Right cardiac atrium (tissue), 5 donors: ENCODE measurements around the gene DLG4. TPM values are rescaled to one million over a fixed set of nuclear protein-coding genes. Genes with fewer than 3 reads are reported as not detected.

ENCODE experiments used
- ATAC-seq, 2 donors: fragments of 200-7000 bp; cut with Tn5 transposase; one replicate each; pipeline versions ENCODE4 v1.8.0 to v1.9.1; 2020; ENCODE audit warnings: moderate library complexity in 2 of 2, mild to moderate bottlenecking in 1 of 2
- DNase-seq, 3 donors: peaks; one replicate each; pipeline ENCODE4 v3.0.0-alpha.2; 2020
- H3K27ac ChIP-seq: one replicate; pipeline ENCODE4 v1.5.1; 2013; ENCODE audit warnings: mild to moderate bottlenecking, low read length, control low read depth, moderate library complexity
- H3K27me3 ChIP-seq: one replicate; pipeline ENCODE4 v1.6.1; 2013; ENCODE audit not compliant: control insufficient read depth, insufficient read depth
- H3K4me1 ChIP-seq: one replicate; pipeline ENCODE4 v1.6.1; 2013; ENCODE audit warnings: low read length; ENCODE audit not compliant: control insufficient read depth, insufficient read depth
- H3K4me3 ChIP-seq: one replicate; pipeline ENCODE4 v1.5.1; 2013; ENCODE audit warnings: low read length, control low read depth
- H3K9me3 ChIP-seq: one replicate; pipeline ENCODE4 v1.6.1; 2013; ENCODE audit warnings: low read length; ENCODE audit not compliant: control insufficient read depth
- WGBS: extraction: QIAGEN DNeasy Blood & Tissue Kit; methylation state at CpG from one replicate; pipeline ENCODE4 v1.1.7; 2013; 5-methylcytosine and 5-hydroxymethylcytosine counted together
- intact Hi-C, 4 donors: fragments of 100-400 bp; cut with DNase I; formaldehyde crosslinking; loops; one replicate each; pipeline versions ENCODE4 v1.11.0 to v1.14.0; 2022 to 2023
- long read RNA-seq, 4 donors: library from polyadenylated mRNA; unstranded; transcript quantifications; one replicate each; pipeline ENCODE4 v2.0.0, GENCODE V29; 2020 to 2021
- polyA plus RNA-seq: library from polyadenylated mRNA; stranded (reverse); fragments of 200-250 nt; gene quantifications from one replicate; pipeline ENCODE4 v1.2.3, GENCODE V29; 2013
- total RNA-seq, 4 donors: library from RNA; stranded (reverse); fragmentation: NEBNext Ultra II Directional; extraction: Animal tissue kit (Norgen Biotek cat#: 25700); gene quantifications; one replicate each; pipeline ENCODE4 v1.2.1, GENCODE V29; 2021
- donor health status: healthy with polysubstance abuse.
- donor health status: DM: no; HTN: yes; CAD: no.
- donor health status: DM: no; HTN: no; CAD: no.
- donor health status: DM: no; HTN: yes; CAD: no; lungs with severe emphysema.
- donor health status: DM: yes; HTN: yes; CAD: no.

DLG4 gene
- 10 to 100 TPM; 28.7 to 36.2 (median 31.5) TPM for total RNA-seq
- 23.3 TPM for polyA plus RNA-seq
- long read RNA-seq, donor 1, partial matches to known transcripts: 4 of 12 reads
- long read RNA-seq, donor 1, other reads (novel, unspliced or antisense): 3 of 12 reads
- long read RNA-seq, donor 2, partial matches to known transcripts: 0 of 9 reads
- long read RNA-seq, donor 2, other reads (novel, unspliced or antisense): 8 of 9 reads
- long read RNA-seq, donor 3, partial matches to known transcripts: 1 of 1 reads
- long read RNA-seq, donor 3, other reads (novel, unspliced or antisense): 0 of 1 reads
- long read RNA-seq, donor 4, partial matches to known transcripts: 0 of 7 reads
- long read RNA-seq, donor 4, other reads (novel, unspliced or antisense): 4 of 7 reads

DNA sequence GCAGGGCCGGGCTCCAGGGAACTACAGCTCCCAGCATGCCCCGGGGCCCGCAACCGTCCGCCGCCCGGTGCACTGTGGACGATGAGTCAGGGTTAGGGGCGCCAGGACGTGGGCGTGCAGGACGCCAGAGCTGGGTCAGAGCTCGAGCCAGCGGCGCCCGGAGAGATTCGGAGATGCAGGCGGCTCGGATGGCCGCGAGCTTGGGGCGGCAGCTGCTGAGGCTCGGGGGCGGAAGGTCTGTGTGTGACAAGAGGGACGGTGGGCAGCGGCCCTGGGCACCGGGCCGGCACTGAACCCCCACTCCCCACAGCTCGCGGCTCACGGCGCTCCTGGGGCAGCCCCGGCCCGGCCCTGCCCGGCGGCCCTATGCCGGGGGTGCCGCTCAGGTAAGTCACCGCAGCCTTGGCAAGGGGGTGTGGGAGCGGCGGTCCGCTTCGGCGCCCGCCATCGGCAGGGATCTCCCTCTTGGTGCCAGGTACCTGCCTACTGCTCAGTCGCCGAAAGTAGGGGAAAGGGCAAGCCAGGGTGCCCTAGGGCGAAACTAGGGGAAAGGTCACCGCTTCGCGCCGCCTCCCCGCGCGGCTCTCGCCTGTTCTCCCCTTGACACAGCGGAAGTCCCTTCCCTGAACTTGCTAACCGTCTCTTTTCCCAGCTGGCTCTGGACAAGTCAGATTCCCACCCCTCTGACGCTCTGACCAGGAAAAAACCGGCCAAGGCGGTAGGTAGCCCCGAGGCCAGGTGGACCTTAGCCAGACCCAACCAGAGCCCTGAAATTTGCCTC, at the start of gene DLG4, which contains the start of gene ACADVL:
Gene DLG4, minus strand, starts transcription at position 25 of the 781 bp plus-strand sequence.
Gene ACADVL, plus strand, starts transcription at position 127 of the 781 bp plus-strand sequence. Its CDS starts 47 bp downstream, at position 174.
- intact Hi-C loops: no loop called here
- peak; percentile 97 to 98 (median 97) for DNase-seq
- ATAC-seq: peak; percentile 87 to 88
- peak within 1 kb of the TSS; percentile 78 for H3K4me3 ChIP-seq
- H3K27me3 ChIP-seq: no peaks in the 10 kb centered on the region
- no peaks in the 10 kb centered on the region for H3K9me3 ChIP-seq
- under 1% methylated on average over 63 of the region's 63 CpGs for WGBS
- H3K27ac ChIP-seq: peak within 1 kb of the TSS; percentile 95
- peaks cover 2% of the 10 kb centered on the region for H3K4me1 ChIP-seq

DNA sequence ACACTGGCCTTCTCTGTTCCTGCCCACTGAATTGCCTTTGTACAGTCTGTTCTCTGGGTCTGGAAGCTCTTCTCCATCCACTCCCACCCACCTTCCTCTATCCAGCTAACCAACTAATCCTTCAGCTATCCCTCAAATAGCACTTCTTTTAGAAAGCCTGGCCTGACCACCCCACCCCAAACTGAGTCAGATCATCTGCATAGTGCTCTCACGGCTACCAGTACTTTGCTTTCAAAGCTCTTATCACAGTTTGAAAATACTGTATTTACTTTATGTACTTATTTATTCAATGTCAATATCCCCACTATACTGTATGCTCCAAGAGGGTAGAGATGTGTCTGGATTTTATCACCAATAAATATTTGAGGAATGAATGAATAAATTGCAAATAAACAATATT, 47.1 kb upstream of the DLG4 start:
- no peak for ATAC-seq
- no peak overlapping the region for H3K27ac ChIP-seq
- H3K9me3 ChIP-seq: no peaks in the 10 kb centered on the region
- H3K4me1 ChIP-seq: no peaks in the 10 kb centered on the region
- DNase-seq: no peak
- no peak overlapping the region for H3K4me3 ChIP-seq
- no peaks in the 10 kb centered on the region for H3K27me3 ChIP-seq
- whole genome bisulfite sequencing: 66% methylated on average over 1 of the region's 1 CpG
- intact Hi-C loops: no loop called here

DNA sequence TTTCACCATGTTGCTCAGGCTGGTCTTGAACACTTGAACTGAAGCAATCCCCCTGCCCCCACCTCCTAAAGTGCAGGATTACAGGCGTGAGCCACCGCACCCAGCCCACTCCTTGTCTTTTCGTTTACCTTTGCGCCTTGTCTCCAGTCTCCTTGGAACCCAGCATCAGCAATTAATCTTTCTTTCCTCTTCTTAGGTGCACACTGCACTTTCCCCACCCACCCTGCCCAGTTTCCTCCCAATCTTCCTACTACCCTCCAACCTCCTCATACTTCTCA, 44.1 kb upstream of the DLG4 start:
- Histone ChIP-seq H3K27ac (no peak overlapping the region), H3K4me3 (no peak overlapping the region), H3K9me3 (no peaks in the 10 kb centered on the region), H3K4me1 (no peaks in the 10 kb centered on the region), H3K27me3 (no peaks in the 10 kb centered on the region)
- ATAC-seq (no peak), DNase-seq (no peak)
- intact Hi-C loops: no loop called here
- WGBS: 49% methylated on average over 4 of the region's 4 CpGs

DNA sequence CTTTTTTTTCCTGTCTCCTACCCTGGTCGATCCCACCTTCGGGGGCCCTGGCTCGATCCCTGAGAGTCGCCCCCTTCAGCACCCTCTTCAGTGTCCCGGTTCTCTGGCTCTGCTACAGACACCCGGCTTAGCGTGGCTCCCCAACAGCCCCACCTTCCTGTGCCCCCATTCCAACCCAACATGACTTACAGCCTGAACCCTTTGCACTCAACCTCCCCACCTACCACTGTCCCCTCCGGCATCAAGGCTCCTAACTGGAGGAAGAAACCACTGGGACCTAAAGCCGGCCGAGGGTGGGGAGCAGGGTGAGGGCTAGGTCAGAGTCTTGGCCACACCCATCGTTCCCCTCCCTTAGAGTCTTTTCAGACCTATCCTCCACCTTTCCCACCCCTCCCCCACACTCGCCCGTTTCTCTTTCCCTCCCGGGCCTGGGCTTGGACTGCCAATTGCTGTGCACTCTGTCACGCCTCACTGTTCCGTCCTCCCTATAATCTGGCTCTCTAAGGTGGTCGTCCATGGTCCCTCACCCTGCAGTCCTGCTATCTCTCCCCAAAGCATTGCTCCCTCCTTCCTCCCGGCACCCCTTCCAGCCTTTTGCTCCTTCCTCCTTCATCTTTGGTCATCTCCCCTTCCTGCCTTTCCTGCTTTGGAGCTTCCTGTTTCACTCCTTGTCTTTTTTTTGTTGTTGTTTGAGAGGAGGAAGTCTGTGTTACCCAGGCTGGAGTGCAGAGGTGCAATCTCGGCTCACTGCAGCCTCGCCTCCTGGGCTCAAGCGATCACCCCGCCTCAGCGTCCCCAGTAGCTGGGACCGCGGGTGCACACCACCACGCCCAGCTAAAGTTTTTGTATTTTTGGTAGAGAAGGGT, 43.5 kb upstream of the DLG4 start:
- no peak overlapping the region for H3K4me3 ChIP-seq
- H3K4me1 ChIP-seq: no peaks in the 10 kb centered on the region
- ATAC-seq (peak; percentile 10 to 13), DNase-seq (peak in 2 of 3 donors; percentile 2 to 57)
- WGBS: 7% methylated on average over 26 of the region's 26 CpGs
- intact Hi-C loops: no loop called here
- H3K9me3 ChIP-seq: no peaks in the 10 kb centered on the region
- no peak overlapping the region for H3K27ac ChIP-seq
- no peaks in the 10 kb centered on the region for H3K27me3 ChIP-seq

DNA sequence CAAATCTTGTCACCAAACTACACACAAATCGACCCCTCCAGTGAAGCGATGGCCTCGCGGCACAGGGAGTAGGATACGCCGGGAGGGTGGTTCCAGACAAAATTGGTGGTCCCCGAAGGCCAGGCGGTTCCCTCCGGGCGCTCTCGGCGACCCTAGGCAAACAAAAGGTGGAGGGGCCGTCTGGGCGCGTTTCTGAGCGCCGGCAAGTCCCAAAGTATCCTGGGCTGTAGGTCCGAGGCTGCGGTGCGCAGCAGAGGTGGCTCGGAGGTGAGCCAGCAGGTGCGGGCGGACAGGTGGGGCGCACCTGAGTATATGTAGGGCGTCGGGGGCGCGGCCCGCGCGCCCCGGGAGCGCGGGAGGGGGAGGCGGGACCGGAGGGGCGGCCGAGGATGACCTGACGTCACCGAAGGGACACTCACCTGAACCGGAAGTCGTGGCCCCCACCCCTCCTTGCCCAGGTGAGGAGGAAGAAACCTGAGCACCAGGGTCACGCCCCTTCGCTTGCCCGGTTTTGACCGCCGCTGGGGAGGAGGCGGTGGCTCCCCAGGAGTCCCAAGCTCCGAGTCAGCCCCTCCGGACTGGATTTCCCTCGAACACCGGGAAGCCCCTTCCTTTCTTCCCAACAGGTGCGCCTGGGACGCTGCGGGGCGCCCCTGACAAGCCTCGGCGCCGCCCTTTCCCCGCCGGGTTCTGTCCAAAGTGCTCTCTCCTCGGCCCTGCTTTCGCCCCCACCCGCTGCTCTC, 42.7 kb upstream of the DLG4 start, which contains the start of gene CLDN7:
Gene CLDN7, minus strand, starts transcription at position 287 of the 743 bp plus-strand sequence. CDS start 435 bp downstream, outside the sequence.
- no peak within 1 kb of the TSS for H3K27ac ChIP-seq
- peak within 1 kb of the TSS; percentile 36 for H3K4me3 ChIP-seq
- ATAC-seq: peak in 1 of 2 donors; percentile 25
- intact Hi-C loops: no loop called here
- no peaks in the 10 kb centered on the region for H3K27me3 ChIP-seq
- DNase-seq: no peak
- 7% methylated on average over 64 of the region's 64 CpGs for WGBS
- no peaks in the 10 kb centered on the region for H3K9me3 ChIP-seq
- H3K4me1 ChIP-seq: no peaks in the 10 kb centered on the region

DNA sequence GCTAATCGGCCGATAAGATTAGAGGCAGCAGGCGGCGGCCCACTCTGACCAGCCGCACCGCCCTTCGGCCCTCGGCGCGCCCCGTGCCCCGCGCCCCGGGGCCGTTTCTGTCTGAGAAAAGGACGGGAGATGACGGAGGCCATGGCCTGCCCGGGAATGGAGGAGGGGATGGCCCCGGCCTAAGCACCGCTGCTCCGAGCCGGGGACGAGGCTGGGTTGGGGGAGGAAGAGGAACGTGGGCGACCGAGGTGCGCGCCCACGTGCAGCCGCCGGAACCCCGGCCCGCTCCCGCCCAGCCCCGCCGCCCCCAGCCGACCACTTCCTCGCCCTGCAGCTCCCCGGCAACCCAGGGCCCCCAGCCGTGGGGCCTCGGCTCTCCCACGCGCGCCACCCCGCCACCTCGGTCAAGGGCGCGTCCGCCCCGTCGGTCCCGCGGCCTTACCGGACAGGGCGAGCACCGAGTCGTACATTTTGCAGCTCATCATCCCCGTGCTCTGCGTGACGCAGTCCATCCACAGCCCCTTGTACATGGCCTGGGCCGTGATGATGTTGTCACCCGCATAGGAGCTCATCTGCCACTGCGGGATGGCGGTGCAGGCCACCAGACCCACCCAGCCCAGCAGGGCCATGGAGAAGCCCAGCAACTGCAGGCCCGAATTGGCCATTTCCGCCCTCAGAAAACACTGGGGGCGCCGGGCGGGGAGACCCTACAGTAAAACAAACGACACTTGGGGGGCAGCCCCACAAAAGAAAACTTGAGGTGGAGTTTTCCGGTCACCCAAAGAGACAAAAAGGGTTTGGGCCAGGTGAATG, 41.9 kb upstream of the DLG4 start:
- no peaks in the 10 kb centered on the region for H3K9me3 ChIP-seq
- intact Hi-C loops: no loop called here
- DNase-seq (peak in 2 of 3 donors; percentile 58 to 64), ATAC-seq (peak; percentile 11 to 22)
- 7% methylated on average over 71 of the region's 71 CpGs for WGBS
- H3K4me3 ChIP-seq: peak overlapping the region; percentile 36
- H3K27ac ChIP-seq: no peak overlapping the region
- H3K27me3 ChIP-seq: no peaks in the 10 kb centered on the region
- H3K4me1 ChIP-seq: no peaks in the 10 kb centered on the region

DNA sequence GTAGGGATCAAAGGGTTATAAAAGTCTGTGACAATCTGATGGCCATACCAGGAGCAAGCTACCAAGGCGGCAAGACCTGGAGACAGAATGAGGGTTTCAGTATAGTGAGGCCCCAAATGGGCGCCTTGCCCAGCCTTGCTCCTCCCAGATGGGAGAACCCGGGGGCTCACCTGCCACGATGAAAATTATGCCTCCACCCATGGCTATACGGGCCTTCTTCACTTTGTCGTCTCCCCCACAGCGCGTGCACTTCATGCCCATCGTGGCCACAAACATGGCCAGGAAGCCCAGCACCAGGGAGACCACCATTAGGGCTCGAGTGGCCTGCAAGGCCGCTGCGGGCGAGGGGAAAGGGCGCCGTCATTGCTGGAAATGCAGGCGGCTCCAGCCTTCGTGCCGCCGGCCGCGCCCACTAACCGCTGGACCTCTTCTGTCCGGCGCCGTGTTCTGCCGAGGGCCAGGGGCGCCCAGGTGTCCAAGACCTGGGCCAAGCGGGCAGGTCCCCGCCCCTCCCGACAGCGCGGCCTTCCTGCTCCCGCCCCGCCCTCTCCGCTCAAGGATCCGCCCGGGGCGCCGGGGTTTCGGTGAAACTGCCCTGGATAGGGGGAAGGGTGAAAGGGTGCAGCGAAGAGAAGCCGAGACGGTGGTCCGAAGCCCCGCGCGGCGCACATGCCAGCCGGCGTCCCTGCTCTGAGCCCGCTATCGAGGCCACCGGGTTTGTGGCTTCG, 41.2 kb upstream of the DLG4 start:
- WGBS: 8% methylated on average over 54 of the region's 54 CpGs
- Histone ChIP-seq H3K27me3 (no peaks in the 10 kb centered on the region), H3K27ac (no peak overlapping the region), H3K4me1 (no peaks in the 10 kb centered on the region), H3K9me3 (no peaks in the 10 kb centered on the region), H3K4me3 (peak overlapping the region; percentile 36)
- intact Hi-C loops: no loop called here
- DNase-seq: peak; percentile 39 to 78 (median 73)
- ATAC-seq: peak; percentile 52 to 59

DNA sequence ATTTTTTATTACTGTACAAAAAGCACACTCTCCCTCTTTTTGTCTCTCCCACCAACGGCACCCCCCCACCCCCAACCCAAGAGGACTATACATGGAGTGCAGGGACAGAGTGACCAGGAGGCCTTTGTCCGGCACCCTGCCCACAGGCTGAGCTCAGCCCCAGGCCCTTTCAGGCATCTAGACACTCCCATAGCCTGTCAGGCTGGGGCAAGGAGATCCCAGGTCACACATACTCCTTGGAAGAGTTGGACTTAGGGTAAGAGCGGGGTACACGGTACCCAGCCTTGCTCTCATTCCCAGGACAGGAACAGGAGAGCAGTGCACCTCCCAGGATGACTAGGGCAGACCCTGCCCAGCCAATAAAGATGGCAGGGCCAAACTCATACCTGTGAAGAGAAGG, 40.5 kb upstream of the DLG4 start:
- no peak overlapping the region for H3K4me3 ChIP-seq
- no peaks in the 10 kb centered on the region for H3K9me3 ChIP-seq
- intact Hi-C loops: no loop called here
- ATAC-seq (peak in 1 of 2 donors; percentile 6), DNase-seq (peak in 1 of 3 donors; percentile 7)
- WGBS: 85% methylated on average over 4 of the region's 4 CpGs
- no peak overlapping the region for H3K27ac ChIP-seq
- H3K4me1 ChIP-seq: no peaks in the 10 kb centered on the region
- no peaks in the 10 kb centered on the region for H3K27me3 ChIP-seq

DNA sequence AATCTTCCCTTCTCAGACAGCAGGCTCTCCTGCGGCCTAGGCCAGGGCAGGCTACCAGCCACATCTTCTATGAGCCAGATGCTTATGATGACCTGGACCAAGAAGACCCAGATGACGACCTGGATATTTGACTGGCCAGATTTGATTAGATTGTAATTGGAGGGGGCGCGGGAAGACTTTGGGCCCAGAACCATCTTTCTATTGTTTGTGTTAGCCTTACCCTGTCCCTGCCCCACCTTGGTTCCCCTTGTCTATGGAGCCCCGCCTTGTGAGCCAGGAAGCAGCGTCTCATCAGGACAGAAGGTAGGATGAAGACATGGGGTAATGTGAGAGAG, 39.9 kb upstream of the DLG4 start:
- intact Hi-C loops: no loop called here
- DNase-seq (peak in 1 of 3 donors; percentile 3), ATAC-seq (no peak)
- no peaks in the 10 kb centered on the region for H3K27me3 ChIP-seq
- no peaks in the 10 kb centered on the region for H3K9me3 ChIP-seq
- H3K4me1 ChIP-seq: no peaks in the 10 kb centered on the region
- H3K4me3 ChIP-seq: no peak overlapping the region
- 93% methylated on average over 6 of the region's 6 CpGs for WGBS
- no peak overlapping the region for H3K27ac ChIP-seq
